NCI-H1930 (cell line): ENCODE results near the gene ZNF521.
A peak's percentile ranks its signal among the peaks of the same experiment; 100 is the strongest.

ENCODE experiments used
- DNase-seq, 2 experiments: peaks; one replicate each; lab custom pipeline; 2025; lab: John Stamatoyannopoulos, UW

Gene ZNF521

DNA sequence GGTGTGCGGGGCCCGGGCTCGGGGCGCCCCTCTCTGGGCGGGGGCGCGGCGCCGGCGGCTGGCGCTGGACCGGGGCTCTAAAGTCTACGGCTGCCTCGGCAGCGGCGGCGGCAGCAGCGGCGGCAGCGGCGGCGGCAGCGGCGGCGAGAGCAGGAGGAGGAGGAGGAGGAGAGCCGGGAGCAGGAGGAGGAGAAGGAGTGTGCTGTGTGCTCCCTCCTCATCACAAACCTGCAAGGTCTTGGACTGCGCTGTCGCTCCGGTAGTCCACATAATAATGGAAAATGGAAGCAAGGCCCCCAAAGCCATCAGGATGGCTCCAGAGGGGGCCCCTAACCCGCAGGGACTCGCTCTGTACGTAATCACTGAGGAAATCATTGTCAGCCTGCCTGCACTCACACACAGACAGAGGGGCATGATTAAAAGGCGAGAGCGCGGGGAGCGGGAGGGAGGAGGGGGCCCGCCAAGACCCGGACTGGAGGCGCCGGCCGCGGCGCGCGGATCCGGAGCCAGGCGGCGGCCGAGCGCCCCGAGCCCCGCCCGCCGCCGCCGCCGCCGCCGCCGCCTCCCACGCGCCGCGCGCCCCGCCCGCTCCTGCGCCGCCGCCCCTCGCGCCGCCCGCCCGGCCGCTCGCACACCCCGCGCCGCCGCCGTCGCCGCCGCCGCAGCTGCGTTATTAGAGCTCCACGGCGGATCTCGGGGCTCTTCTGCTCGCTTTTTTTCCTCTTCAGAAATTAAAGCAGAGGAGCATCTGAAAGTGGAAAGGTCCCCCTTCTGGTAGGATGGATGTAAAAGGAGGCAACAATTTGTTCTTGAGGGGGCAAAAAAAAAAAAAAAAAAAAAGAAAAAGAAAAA lies at the start of gene ZNF521:
Gene ZNF521 (minus strand): TSS at position 390 of the 852 bp plus-strand sequence. CDS start 1,220 bp downstream, outside the sequence.
- peak; percentile 83 to 86 for DNase-seq

DNA sequence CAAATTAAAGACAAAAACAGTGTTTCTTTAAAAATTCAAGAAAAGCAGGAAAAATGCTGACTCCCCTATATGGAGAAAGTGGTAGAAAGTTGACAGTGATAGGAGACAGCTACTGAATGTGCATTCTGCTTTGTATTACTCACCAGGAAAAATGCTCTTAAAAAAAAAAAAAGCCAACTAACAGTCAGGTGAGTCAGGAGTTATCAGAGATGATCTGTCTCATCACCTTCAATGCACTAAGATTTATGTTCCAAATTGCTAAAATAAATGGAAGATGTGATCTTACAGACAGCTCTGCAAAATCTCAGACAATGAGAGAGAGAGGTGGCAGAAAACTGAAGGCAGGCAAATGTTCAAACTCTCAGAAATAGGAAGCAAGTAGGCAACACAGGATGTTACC lies 47.6 kb upstream of the ZNF521 start:
- no peak for DNase-seq

DNA sequence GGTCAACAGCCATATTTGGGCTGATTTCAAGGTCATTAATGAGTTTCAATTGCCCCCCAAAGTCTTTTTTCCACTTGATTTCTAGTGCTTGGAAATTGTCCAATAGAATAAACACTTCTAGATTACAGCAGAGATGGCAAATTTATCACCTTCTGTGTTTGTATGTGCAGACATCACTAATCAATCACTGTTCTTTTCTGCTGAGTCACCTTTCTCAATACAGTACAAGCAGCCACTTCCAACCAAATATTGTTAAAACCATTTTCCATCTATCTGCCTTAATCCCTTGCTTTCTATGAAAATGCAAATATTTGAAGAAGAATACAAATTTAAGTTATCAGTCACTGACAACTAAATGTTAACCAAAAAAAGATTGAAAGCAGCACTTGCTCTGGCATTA lies 40.2 kb upstream of the ZNF521 start:
- DNase-seq = no peak

DNA sequence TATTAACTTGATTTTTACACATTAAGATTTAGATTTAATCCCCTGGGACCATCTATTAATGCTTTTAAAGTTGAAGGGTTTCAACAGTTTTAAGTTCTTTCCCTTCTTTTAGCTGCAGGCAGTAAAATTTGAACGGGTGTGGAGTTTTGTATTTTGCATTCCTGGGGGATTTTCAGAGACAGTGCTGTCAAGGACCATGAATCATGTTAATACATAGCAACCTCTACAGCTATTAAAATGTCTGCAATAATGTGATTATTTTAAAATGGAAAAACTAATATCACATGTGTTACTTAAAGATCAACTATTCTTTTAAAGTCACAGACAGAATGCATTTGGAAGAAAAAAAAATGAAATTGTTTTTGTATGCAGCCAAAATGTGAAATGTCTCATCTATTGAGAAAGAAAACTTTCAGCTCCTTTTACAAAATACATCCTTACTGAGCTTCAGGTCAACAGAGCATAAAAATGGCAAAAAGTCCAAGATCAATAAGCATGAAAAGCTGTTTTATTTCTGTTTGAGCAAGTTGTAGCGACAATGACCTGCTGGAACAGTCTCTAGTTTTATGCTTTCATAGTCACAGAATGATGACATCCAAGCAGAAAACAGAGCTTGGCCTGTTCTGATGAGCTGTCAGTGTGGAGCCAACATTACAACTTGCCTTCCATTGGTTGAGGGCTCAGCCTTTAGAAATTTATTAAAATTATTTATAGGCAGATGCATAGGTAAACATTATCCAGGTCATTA lies 21.6 kb upstream of the ZNF521 start:
- no peak for DNase-seq

DNA sequence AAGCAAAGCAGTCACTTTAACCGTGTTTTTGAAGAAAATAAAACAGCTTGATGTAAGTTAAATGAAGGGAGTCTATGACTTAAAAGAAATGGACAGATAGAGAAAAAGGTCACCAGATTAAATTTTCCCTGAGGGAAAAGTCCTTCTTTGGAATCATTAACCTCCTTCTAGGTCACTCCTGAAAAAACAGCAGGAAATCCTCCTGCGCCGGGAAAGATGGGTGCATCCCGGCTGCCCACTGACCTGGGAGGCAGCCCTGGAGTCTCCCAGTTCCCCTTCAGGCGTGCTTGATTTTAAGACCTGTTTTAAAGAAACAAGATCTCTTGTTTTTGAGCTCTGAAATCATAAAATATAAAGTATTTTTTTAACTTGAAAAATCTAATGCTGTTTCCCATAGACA lies 18.4 kb upstream of the ZNF521 start:
- DNase-seq = no peak

DNA sequence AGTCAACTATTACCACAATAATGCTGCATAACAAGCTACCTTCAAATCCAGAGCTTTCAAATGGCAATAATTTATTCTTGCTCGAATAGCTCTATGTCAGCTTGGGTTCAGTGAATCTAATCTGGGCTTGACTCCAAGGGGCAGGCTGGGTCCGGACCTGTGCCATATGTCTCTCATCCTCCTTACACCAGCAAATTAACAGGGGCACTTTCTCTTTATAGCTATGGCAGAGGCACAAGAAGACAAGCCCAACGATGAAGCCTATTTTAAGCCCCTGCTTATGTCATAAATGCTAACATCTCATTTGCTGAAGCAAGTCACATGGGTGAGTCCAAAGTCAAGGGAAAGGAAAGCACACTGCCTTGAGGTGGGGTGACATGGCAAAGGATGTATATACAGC lies 13.3 kb upstream of the ZNF521 start:
- DNase-seq = no peak

DNA sequence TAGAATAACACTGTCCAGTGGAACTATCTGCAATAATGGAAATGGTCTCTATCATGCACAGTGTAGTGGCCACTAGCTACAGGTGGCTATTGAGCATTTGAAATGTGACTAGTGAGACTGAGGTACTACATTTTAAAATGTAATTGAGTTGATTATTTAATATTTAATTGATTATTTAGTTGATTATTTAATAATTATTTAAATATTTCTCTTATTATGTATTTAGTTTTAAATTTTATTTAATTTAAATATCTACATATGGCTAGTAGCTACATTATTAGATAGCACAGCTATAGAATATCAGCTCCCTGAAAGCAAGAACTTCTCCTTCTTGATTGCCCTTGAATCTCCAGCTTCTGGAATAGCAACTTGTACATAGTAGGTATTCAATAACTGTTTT lies 12.8 kb upstream of the ZNF521 start:
- no peak for DNase-seq

DNA sequence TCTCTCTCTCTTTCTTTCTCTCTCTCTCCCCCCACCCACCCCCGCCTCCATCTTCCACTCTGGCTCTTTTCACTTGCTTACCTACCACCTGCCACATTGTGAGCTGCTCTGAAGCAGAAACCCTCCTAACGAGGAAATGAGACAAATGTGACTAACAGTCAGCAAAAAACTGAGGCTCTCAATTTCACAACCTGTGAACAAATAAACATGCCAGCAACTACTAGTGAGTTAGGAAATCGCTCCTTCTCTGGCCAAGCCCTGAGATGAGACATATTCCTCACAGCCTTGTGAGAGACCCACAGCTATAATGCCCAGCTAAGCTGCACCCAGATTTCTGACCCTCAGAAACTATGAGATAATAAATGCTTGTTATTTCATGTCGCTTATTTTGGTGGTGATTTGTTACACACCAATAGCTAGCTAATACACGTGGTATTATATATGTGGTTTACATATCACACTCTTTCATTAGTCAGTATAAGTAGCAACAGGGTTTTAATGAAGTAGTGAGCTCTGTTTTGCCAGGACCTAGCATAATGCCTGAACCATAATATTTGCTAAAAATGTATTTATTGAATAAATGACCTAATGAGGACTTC lies 8.4 kb upstream of the ZNF521 start:
- DNase-seq = no peak

DNA sequence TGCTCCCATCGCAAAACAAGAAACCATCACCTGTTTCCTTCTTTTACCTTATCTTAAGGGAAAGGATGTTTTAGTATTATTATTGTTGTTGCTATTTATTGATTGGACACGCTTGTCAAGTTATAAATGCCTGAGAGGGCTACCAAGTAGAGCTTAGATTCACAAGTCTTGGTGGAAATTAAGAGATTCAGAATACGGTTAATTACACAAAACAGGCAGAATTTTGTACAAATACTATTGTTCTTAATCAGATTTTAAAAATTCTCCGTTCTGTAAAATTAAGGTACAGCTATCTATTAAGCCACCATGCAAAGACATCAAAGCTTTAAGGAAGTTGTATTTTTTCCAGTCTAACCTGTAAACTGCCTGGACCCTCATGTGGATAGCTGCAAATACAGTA lies 1.1 kb upstream of the ZNF521 start:
- DNase-seq = no peak

DNA sequence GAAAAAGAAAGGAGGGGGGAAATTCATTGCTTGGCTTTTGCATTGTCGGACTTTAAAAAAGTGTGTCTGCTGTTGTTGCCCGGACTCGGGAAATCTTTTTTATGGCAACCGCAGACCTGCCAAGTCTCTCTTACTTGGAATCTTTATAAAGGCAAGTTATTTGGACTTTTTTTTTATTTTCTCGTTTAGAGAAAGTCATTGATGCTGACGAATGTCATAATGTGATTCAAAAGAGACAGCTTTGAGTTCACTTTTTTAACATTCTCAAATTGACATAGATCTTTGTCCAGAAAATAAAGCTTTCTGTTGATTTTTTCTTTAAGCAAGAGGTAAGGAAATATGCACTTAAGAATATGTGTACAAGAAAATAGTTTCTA lies 651 bp upstream of the ZNF521 start:
- DNase-seq = no peak

DNA sequence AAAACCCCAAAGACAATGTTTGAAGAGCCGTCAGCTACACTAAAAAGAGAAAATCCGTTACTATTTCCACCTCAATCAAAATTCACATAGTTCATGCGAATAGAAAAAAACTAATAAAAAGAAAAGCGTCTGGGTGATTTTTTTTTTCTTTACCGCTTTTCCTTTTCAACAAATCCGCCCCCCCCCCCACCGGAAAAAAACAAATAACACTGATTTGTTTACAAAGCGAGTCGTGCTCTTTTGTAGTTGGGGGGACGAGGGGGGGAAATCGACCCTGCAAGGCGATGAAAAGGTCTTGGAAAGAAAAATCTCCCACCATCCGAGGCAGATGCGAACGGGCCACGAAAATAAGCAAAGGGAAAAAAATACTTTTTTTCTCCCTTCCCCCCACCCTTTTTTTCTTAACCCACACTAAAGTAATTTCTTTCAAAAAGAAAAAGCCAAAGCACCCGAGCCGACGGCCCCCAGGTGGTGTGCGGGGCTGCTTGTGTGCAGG lies 638 bp downstream of the ZNF521 start:
- no peak for DNase-seq

DNA sequence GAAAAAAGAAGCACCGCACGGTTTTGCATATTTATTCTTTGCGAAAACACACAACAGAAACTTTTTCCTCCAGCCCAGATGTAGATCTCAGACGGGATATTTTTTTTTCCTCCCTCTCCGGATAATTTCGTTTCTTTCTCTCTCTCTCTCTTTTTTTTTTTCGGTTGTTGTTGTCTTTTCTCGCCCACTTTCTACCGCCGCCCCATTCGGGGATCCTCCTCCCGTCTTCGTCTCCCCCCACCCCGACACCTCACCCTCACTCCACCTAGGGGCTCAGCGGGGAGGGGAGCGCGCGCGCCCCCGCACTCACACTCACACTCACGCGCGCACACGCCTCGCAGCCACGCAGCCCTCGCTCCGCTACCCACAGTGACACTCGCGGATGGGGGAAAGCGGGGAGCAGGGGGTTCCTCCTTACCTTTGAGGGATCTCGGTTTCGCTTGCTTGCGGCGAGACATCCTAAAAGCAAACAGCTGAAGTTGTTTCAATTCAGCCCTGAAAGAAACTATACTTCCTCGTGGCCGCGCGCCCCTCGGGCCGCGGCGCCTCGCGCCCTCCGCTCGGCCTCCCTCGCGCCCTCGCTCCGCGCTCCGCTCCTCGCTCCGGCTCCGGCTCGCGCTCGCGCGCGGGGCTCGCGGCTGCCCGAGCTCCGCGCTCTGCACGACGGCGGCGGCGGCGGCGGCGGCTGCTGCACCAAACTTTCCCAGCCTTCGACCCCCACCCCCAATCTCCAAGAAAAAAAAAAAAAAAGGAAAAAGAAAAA lies 1.3 kb downstream of the ZNF521 start:
- DNase-seq = no peak

DNA sequence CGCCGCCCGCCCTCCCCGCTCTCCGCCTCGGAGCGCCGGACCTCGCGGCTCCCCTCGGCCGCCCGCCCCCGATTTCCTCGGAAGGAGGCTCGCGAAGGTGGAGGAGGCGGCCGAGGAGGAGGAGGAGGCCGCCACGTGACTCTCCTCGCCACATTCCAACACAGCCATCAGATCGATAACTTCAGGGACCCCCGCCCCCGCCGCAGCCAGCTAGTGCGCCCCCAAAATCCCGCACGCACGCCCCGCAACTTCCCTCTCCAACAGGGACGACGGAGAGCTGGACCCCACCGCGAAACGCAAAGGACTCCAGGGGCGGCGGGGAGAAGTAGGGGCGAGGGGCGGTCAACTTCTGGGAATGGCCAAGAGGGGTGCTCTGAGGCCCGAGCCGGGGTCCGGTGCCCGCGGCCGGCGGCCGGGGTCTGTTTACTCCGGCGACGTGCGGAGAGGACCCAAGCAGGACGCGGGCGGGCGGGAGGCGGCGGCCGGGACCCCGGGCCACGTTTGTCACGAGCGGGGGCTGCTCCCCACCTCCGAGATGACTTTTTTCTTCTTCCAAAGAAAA lies 2.0 kb downstream of the ZNF521 start:
- no peak for DNase-seq

DNA sequence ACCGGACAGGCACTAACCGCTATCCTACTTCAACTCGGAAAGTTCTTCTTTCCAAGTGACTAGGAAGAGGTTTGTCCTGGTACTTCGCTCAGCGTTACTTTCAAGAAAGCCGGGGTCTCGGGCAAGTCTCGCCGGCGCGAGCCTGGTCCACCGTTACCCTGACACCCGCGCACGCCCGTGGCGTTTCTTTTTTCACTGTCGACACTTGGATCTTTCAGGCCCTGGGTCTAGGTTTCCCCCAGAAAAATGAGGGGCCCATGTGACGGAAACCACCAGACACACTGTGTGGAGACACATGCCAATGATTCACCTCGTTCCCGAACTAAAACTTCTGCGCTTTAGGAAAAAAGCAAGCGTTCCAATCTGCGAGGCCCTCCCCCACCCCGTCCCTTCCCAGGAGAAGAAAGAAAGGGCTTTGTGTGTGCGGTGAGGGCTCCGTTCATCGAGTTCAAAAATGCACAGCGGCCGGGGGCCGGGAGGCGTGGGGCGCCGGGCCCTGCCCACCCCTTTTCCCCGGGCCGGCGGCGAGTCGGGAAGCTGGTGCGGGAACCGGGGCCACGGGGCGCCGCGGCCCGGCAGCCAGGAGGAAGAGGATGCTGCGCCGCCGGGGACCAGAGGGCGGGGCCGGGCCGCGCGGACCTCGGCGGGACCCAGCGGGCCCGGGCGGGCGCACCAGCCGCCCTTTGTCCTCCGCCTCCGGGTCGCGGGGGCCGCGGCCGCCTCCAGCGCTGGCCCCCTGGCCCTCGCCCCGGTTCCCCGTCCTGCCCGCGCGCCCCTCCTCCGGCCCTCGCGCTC lies 2.6 kb downstream of the ZNF521 start:
- DNase-seq = no peak

DNA sequence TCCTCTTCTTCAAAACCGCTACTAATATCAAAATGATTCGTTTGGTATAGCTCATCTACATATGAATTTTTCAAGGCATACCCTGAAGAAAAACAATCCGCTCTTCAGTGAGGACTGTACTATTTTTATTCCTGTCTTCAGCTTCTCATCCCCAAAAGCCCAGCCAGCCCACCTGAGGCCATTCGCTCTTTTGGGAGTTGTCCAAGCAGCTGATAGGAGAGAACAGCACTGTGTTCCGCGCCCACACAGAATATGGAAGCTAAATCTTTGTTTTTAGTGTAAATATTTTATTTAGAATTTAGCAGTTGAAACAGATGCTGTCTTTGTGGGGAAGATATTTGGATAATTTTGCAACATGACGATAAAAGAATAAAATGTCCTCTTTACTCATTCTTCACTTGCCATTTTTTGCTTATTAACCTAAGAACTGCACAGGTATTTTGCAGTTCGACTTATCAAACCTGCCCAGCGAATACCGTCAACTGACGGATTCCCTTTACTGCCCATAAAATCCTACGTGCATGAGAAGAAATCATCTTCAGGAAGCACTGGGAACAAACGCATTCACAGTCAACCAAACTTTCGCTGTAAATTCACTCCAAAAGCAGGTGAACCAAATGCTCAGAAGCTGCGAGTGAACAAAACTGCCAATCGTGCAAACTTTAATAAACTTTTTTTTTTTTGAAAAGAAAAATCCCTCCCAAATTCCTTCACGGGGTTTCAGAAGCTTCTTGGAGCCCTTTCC lies 3.4 kb downstream of the ZNF521 start:
- DNase-seq = no peak

DNA sequence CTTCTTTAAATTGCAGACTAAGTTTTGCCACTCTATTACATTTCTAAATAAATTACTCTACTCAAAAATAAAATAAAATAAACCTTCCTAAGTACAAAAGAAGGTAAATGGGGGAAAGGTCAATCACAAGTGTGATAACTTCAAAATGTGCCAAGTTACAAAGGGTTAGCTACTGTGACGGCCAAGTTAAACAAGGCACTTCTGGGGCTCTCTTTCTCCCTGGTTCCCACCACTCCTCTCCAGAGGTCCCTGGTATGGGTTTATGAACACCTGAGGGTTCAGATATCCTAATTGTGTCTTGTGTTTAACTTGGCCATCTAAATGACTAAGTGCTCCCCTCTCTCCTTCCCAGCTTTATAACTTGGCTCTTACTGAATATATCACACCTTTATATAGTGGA lies 5.4 kb downstream of the ZNF521 start:
- no peak for DNase-seq

DNA sequence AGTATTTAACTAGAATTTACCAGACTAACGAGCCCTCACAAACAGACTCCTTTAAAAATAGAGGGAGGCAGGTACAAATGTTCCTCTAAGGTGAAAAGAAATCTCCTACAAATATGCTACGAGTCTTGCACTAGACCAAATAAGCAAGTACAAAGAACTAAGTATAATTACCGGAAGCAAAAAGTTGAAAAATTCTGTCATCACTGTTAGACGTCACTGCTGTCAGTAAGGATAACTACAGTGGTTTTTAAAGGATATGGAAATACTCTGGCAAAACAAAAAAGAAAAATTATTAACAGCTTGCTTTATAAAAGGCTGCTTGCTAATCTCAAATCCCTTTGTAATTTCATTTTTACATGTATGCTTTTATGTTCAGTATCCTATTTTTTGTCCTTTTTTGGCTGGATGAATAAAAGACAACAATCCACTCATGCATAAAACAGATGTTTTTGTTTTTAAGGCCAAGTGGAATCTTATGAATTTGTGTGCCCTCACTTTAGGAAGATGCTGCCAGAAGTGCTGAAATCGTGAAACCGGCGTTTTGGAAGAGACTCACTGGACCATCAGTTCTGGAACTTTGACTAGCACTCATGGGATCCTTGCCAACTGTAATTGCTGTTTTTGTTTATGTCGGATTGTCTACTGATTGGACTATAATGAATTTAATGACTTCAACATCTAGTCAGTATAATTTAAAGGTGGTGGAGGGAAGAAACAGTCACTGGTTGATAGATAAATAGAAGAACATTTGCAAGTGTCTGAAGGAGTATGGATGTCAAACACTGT lies 6.7 kb downstream of the ZNF521 start:
- peak in 1 of 2 experiments; percentile 27 for DNase-seq

DNA sequence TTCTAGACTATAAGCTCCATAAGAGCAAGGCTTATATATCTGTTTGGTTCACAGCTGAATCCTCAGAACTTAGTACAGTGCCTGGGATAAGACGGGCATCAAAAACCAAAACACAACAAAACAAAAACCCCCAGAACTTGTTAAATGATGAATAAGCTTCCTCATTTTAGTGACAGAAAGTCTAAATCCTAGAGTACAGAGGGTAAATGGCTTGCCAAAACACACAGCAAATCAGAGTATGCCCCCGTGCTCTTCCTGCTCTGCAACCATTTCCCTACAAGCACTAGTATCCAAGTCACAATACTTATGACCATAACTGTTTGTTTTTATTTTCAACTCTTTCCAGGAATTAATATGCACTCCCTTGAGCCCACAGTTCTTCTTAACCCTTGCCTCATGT lies 10.1 kb downstream of the ZNF521 start:
- no peak for DNase-seq

DNA sequence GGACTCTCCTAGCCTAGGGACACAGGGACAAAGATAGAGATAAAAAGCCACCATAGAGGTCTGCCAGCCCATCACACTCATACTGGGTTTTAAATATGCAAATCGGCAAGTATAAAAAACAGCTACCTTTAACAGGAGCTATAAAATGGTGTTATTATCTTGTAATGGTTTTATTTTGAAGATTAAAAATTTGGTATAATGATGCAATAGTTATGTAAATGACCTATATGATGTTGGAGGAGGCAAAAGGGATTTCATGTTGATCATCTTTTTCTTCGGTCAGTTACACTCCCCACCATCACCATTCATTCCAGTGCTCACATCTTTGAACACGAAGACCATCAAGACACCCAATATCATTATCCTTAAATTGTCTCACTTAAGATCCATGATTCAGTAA lies 11.2 kb downstream of the ZNF521 start:
- DNase-seq = no peak
